NCI-H2227 (cell line): ENCODE measurements around the gene TMEM98.
"Not testable (repeated sequence)": the region's sequence is repeated elsewhere in the genome, so short reads cannot be mapped to it uniquely, and the experiment has no call there.

Experiments
- DNase-seq: peaks from one replicate; lab custom pipeline; 2025; ENCODE audit not compliant: unreplicated experiment; lab: John Stamatoyannopoulos, UW

Gene TMEM98

GRCh38 chr17:32976131-32976530 lies 48.2 kb downstream of the TMEM98 start:
- peak; percentile 0 for DNase-seq

GRCh38 chr17:32976605-32977004 lies 48.7 kb downstream of the TMEM98 start:
- DNase-seq, result no peak

DNA sequence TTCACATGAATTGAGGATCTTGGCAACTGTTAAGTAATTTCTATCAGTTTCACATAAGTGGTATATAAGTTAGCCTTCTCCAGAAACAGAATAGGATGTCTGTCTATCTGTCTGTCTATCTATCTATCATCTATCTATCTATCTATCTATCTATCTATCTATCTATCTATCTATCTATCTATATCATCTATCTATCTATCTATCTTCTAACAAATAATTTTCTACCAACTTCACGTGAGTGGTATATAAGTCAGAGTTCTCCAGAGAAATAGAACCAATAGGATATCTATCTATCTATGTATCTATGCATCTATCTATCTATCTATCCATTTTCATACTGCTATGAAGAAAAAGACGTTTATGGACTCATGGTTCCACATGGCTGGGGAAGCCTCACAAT lies 52.3 kb downstream of the TMEM98 start:
- no peak for DNase-seq

GRCh38 chr17:32981611-32982010 lies 53.7 kb downstream of the TMEM98 start:
- not testable (repeated sequence) for DNase-seq

- DNase-seq, result no peak
These were observed 57.2 kb downstream of the TMEM98 start for GRCh38 chr17:32985050-32985756.

GRCh38 chr17:32987453-32987805 lies 59.5 kb downstream of the TMEM98 start:
- DNase-seq, result not testable (repeated sequence)

- DNase-seq, result not testable (repeated sequence)
These were observed 59.9 kb downstream of the TMEM98 start for GRCh38 chr17:32987868-32988267.

DNA sequence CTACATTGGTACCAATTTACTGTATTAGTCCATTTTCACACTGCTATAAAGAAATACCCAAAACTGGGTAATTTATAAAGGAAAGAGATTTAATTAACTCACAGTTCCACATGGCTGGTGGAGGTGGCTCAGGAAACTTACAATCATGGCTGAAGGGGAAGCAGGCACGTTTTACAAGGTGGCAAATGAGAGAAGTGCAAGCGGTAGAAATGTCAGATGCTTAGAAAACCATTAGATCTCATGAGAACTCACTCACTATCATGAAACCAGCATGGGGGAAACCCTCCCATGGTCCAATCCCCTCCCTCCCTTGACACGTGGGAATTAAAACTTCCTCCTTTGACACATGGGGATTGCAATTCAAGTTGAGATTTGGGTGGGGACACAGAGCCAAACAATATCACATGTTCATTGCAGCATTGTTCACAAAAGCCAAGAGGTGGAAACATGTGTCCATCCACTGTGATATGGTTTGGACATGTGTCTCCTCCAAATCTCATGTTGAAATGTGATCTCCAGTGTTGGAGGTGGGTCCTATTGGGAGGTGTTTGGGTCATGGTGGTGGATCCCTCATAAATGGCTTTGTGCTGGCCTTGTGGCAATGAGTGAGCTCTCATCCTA lies 60.6 kb downstream of the TMEM98 start:
- no peak for DNase-seq

GRCh38 chr17:32992321-32993033 lies 64.5 kb downstream of the TMEM98 start:
- no peak for DNase-seq

- DNase-seq, result no peak
These were observed 66.0 kb downstream of the TMEM98 start for GRCh38 chr17:32993977-32994376.
